OCI-LY1 (cell line): Measurements from ENCODE around the gene DAAM1.

Experiments
- H2AFZ ChIP-seq: fragments of 200-600 bp; sonication (generic), shearing (Covaris generic); 2 replicates; pipeline ENCODE4 v1.6.0; 2014; ENCODE audit warnings: antibody characterized with exemption, mild to moderate bottlenecking, low read length
- H3F3A ChIP-seq: fragments of 200-600 bp; sonication (generic), shearing (Covaris generic); 2 replicates; pipeline ENCODE4 v1.6.0; 2014; ENCODE audit warnings: mild to moderate bottlenecking, antibody characterized with exemption, low read length, moderate library complexity; ENCODE audit not compliant: insufficient read depth
- H3K27ac ChIP-seq: fragments of 200-600 bp; sonication (generic); 2 replicates; pipeline ENCODE4 v1.5.1; 2014; ENCODE audit warnings: low read length, mixed run types, mild to moderate bottlenecking, low read depth; ENCODE audit not compliant: poor library complexity, severe bottlenecking
- H3K27me3 ChIP-seq: fragments of 200-600 bp; sonication (generic); 2 replicates; pipeline ENCODE4 v1.6.0; 2014; ENCODE audit warnings: antibody characterized with exemption, mild to moderate bottlenecking, low read length, moderate library complexity; ENCODE audit not compliant: insufficient read depth
- H3K36me3 ChIP-seq: fragments of 200-600 bp; sonication (generic); 2 replicates; pipeline ENCODE4 v1.6.1; 2014; ENCODE audit warnings: mild to moderate bottlenecking, antibody characterized with exemption, low read length, moderate library complexity, mixed read lengths; ENCODE audit not compliant: insufficient read depth
- H3K4me1 ChIP-seq: fragments of 200-600 bp; sonication (generic); 2 replicates; pipeline ENCODE4 v1.5.1; 2014; ENCODE audit warnings: mild to moderate bottlenecking, low read length, moderate library complexity; ENCODE audit not compliant: insufficient read depth, severe bottlenecking
- H3K4me2 ChIP-seq: fragments of 200-600 bp; sonication (generic), shearing (Covaris generic); 2 replicates; pipeline ENCODE4 v1.6.1; 2014; ENCODE audit warnings: low read length
- H3K4me3 ChIP-seq: fragments of 200-600 bp; sonication (generic); 2 replicates; pipeline ENCODE4 v1.5.1; 2014; ENCODE audit warnings: low read length, low read depth, mild to moderate bottlenecking, mixed read lengths; ENCODE audit not compliant: poor library complexity, severe bottlenecking
- H3K79me2 ChIP-seq: fragments of 200-600 bp; shearing (Covaris generic); 2 replicates; pipeline ENCODE4 v1.6.1; 2016; ENCODE audit warnings: mixed run types, low read length, mixed read lengths; ENCODE audit not compliant: insufficient read depth
- H3K9ac ChIP-seq: fragments of 200-600 bp; sonication (generic), shearing (Covaris generic); 2 replicates; pipeline ENCODE4 v1.6.1; 2014; ENCODE audit warnings: mild to moderate bottlenecking, low read length, mixed read lengths
- H3K9me2 ChIP-seq: fragments of 200-600 bp; sonication (generic), shearing (Covaris generic); 2 replicates; pipeline ENCODE4 v1.6.1; 2014; ENCODE audit warnings: low read depth, mild to moderate bottlenecking, low read length, mixed read lengths
- H3K9me3 ChIP-seq: fragments of 200-600 bp; shearing (Covaris generic); 2 replicates; pipeline ENCODE4 v1.6.1; 2014; ENCODE audit warnings: low read length, mixed read lengths
- H4K20me1 ChIP-seq: fragments of 200-600 bp; sonication (generic), shearing (Covaris generic); 2 replicates; pipeline ENCODE4 v1.6.0; 2016; ENCODE audit warnings: mild to moderate bottlenecking, low read length; ENCODE audit not compliant: insufficient read depth
- CTCF ChIP-seq: fragments of 200-600 bp; sonication (generic), shearing (Covaris generic); IDR thresholded peaks from 2 replicates; pipeline ENCODE4 v1.5.1; 2017; ENCODE audit warnings: mild to moderate bottlenecking, antibody characterized with exemption, low read length, moderate library complexity, mixed read lengths
- EZH2 ChIP-seq: fragments of 200-600 bp; sonication (generic), shearing (Covaris generic); IDR thresholded peaks from 2 replicates; pipeline ENCODE4 v1.8.0; 2017; ENCODE audit warnings: borderline replicate concordance, mixed run types, mild to moderate bottlenecking, antibody characterized with exemption, low read length, moderate library complexity, mixed read lengths

DAAM1 gene

GRCh38 chr14:59419303-59419702 lies 230.8 kb downstream of the DAAM1 start:
- H3K27me3 ChIP-seq, result no peaks in the 10 kb centered on the region
- H3K4me3 ChIP-seq, result no peak overlapping the region
- TF ChIP-seq EZH2 (no peak), CTCF (no peak)
- H3K79me2 ChIP-seq, result no peaks in the 10 kb centered on the region
- H2AFZ ChIP-seq, result no peak overlapping the region
- H3K9ac ChIP-seq, result no peak overlapping the region
- no peaks in the 10 kb centered on the region for H3K36me3 ChIP-seq
- no peak overlapping the region for H3K4me2 ChIP-seq
- H3F3A ChIP-seq, result no peaks in the 10 kb centered on the region
- no peak overlapping the region for H3K27ac ChIP-seq
- no peaks in the 10 kb centered on the region for H3K9me3 ChIP-seq
- H4K20me1 ChIP-seq, result no peaks in the 10 kb centered on the region
- H3K4me1 ChIP-seq, result peaks cover 17% of the 10 kb centered on the region
- H3K9me2 ChIP-seq, result no peaks in the 10 kb centered on the region
